SKM-1 treated with dmso at 0.1 percent for 144 hours (cell line): Measurements from ENCODE around the gene WWP2.
"Not testable (repeated sequence)": the region's sequence is repeated elsewhere in the genome, so short reads cannot be mapped to it uniquely, and the experiment has no call there.

Source experiments
- DNase-seq: peaks from one replicate; lab custom pipeline; 2025; ENCODE audit not compliant: unreplicated experiment; lab: John Stamatoyannopoulos, UW

The WWP2 gene

DNA sequence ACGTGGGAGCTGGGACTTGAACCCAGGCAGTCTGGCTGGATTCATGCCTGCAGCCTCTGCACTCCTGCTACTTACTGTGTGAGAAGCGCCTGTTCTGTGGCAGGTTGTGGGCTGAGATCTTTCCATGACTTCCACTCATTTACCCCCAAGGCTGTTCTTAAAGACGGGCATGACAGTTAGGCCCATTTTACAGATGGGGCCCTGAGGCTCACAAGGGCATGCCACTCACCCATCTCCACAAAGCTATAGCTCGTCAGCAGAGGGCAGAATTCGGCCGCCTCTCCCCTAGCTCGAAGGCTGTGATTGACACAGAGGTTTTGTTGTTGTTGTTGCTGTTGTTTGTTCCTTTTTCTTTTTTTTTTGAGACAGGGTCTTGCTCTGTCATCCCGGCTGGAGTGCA is 210.8 kb downstream of the WWP2 start:
- DNase-seq, result not testable (repeated sequence)

DNA sequence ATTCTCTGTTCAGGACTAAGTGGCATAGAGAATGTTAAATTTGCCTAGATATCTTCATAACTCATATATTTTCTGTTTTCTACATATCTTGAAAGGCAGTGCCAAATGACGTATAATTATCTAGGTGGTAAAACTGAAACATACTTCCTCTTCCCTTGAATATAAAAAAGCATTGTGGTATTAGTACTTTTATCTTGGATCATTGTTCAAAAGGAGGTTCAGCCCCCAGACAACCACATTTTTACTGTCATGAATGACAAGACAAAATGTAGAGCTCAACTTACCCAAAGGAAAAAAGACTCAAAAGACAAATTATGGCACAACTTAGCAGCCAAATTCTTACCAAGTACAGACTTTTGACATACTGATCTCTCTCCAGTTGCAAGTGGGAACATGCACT is 223.1 kb downstream of the WWP2 start:
- DNase-seq, result not testable (repeated sequence)
